Stimulated activated effector memory CD8-positive, alpha-beta T cell treated with anti-CD3 and anti-CD28 coated beads, Interleukin-12 subunit alpha, Interleukin-12 subunit beta, amount 100 ng/mL, for 72 hours (primary cell): ENCODE measurements around the gene DPYSL4.
A peak's percentile ranks its signal among the peaks of the same experiment; 100 is the strongest.

ENCODE experiments used
- ATAC-seq: fragments of 150-1000 bp; cut with Tn5 transposase; 2 replicates; pipeline ENCODE4 v1.10.0; 2021
- DNase-seq, 2 donors: peaks; one replicate each; pipeline ENCODE4 v3.0.0; 2021 to 2022; ENCODE audit warnings: low spot score in 2 of 2
- H3K27ac Mint-ChIP-seq: one replicate; pipeline ENCODE4 v1.8.0; 2022; ENCODE audit warnings: mild to moderate bottlenecking, mixed read lengths
- H3K36me3 Mint-ChIP-seq: one replicate; pipeline ENCODE4 v1.8.0; 2022; ENCODE audit warnings: mild to moderate bottlenecking, mixed read lengths
- H3K4me1 Mint-ChIP-seq: one replicate; pipeline ENCODE4 v1.8.0; 2022; ENCODE audit warnings: mixed read lengths
- H3K4me3 Mint-ChIP-seq: one replicate; pipeline ENCODE4 v1.8.0; 2022; ENCODE audit warnings: mild to moderate bottlenecking, mixed read lengths
- H3K9me3 Mint-ChIP-seq: one replicate; pipeline ENCODE4 v1.8.0; 2022; ENCODE audit warnings: mixed read lengths

Gene DPYSL4

GRCh38 chr10:132186488-132187429 is at the start of gene DPYSL4:
Gene DPYSL4 (plus strand): TSS chr10:132186948. CDS start chr10:132187064, 116 bp downstream.
- H3K9me3 Mint-ChIP-seq: no peaks in the 10 kb centered on the region
- peak; percentile 31 for ATAC-seq
- DNase-seq: no peak
- peak within 1 kb of the TSS; percentile 45 for H3K4me3 Mint-ChIP-seq
- no peak within 1 kb of the TSS for H3K27ac Mint-ChIP-seq
- peaks cover 7% of the 10 kb centered on the region for H3K4me1 Mint-ChIP-seq
- H3K36me3 Mint-ChIP-seq: no peaks in the 10 kb centered on the region

GRCh38 chr10:132137111-132138072 is 49.4 kb upstream of the DPYSL4 start:
- H3K4me3 Mint-ChIP-seq: no peak overlapping the region
- no peaks in the 10 kb centered on the region for H3K36me3 Mint-ChIP-seq
- no peaks in the 10 kb centered on the region for H3K4me1 Mint-ChIP-seq
- ATAC-seq (no peak), DNase-seq (no peak)
- no peak overlapping the region for H3K27ac Mint-ChIP-seq
- no peaks in the 10 kb centered on the region for H3K9me3 Mint-ChIP-seq

GRCh38 chr10:132138133-132138532 is 48.6 kb upstream of the DPYSL4 start:
- Mint-ChIP-seq H3K4me3 (no peak overlapping the region), H3K36me3 (no peaks in the 10 kb centered on the region), H3K27ac (no peak overlapping the region), H3K4me1 (no peaks in the 10 kb centered on the region), H3K9me3 (no peaks in the 10 kb centered on the region)
- DNase-seq: no peak
- ATAC-seq: no peak

GRCh38 chr10:132138596-132138995 is 48.2 kb upstream of the DPYSL4 start:
- no peak for DNase-seq

GRCh38 chr10:132139526-132139925 is 47.2 kb upstream of the DPYSL4 start:
- H3K36me3 Mint-ChIP-seq: no peaks in the 10 kb centered on the region
- H3K9me3 Mint-ChIP-seq: no peaks in the 10 kb centered on the region
- ATAC-seq (no peak), DNase-seq (no peak)
- H3K4me3 Mint-ChIP-seq: no peak overlapping the region
- H3K4me1 Mint-ChIP-seq: no peaks in the 10 kb centered on the region
- no peak overlapping the region for H3K27ac Mint-ChIP-seq

More at GRCh38 chr10:132138596-132138995, 48.2 kb upstream of the DPYSL4 start:
- Mint-ChIP-seq H3K9me3 (no peaks in the 10 kb centered on the region), H3K4me1 (no peaks in the 10 kb centered on the region), H3K27ac (no peak overlapping the region), H3K4me3 (no peak overlapping the region), H3K36me3 (no peaks in the 10 kb centered on the region)
- no peak for ATAC-seq

- Mint-ChIP-seq H3K4me1 (no peaks in the 10 kb centered on the region), H3K9me3 (no peaks in the 10 kb centered on the region), H3K27ac (no peak overlapping the region), H3K36me3 (no peaks in the 10 kb centered on the region), H3K4me3 (no peak overlapping the region)
- no peak for ATAC-seq
- no peak for DNase-seq
These were observed 46.4 kb upstream of the DPYSL4 start for GRCh38 chr10:132140167-132140925.

GRCh38 chr10:132141076-132141475 is 45.7 kb upstream of the DPYSL4 start:
- H3K9me3 Mint-ChIP-seq: no peaks in the 10 kb centered on the region
- DNase-seq (no peak), ATAC-seq (no peak)
- H3K4me1 Mint-ChIP-seq: no peaks in the 10 kb centered on the region
- no peak overlapping the region for H3K4me3 Mint-ChIP-seq
- no peak overlapping the region for H3K27ac Mint-ChIP-seq
- no peaks in the 10 kb centered on the region for H3K36me3 Mint-ChIP-seq

- Mint-ChIP-seq H3K27ac (no peak overlapping the region), H3K4me3 (no peak overlapping the region), H3K4me1 (no peaks in the 10 kb centered on the region), H3K36me3 (no peaks in the 10 kb centered on the region), H3K9me3 (no peaks in the 10 kb centered on the region)
- ATAC-seq (no peak), DNase-seq (no peak)
These were observed 45.0 kb upstream of the DPYSL4 start for GRCh38 chr10:132141526-132142395.

- Mint-ChIP-seq H3K4me1 (no peaks in the 10 kb centered on the region), H3K4me3 (no peak overlapping the region), H3K9me3 (no peaks in the 10 kb centered on the region), H3K36me3 (no peaks in the 10 kb centered on the region), H3K27ac (no peak overlapping the region)
- peak; percentile 66 for ATAC-seq
- DNase-seq: peak; percentile 50 to 75
These were observed 44.2 kb upstream of the DPYSL4 start for GRCh38 chr10:132142396-132143161.

GRCh38 chr10:132143162-132143561 is 43.6 kb upstream of the DPYSL4 start:
- H3K9me3 Mint-ChIP-seq: no peaks in the 10 kb centered on the region
- no peak overlapping the region for H3K27ac Mint-ChIP-seq
- no peak for ATAC-seq
- no peaks in the 10 kb centered on the region for H3K4me1 Mint-ChIP-seq
- DNase-seq: no peak
- no peaks in the 10 kb centered on the region for H3K36me3 Mint-ChIP-seq
- no peak overlapping the region for H3K4me3 Mint-ChIP-seq

GRCh38 chr10:132144086-132144485 is 42.7 kb upstream of the DPYSL4 start:
- no peak for DNase-seq
- no peaks in the 10 kb centered on the region for H3K9me3 Mint-ChIP-seq
- no peaks in the 10 kb centered on the region for H3K36me3 Mint-ChIP-seq
- no peaks in the 10 kb centered on the region for H3K4me1 Mint-ChIP-seq
- H3K4me3 Mint-ChIP-seq: no peak overlapping the region
- no peak for ATAC-seq
- no peak overlapping the region for H3K27ac Mint-ChIP-seq

- no peaks in the 10 kb centered on the region for H3K9me3 Mint-ChIP-seq
- H3K36me3 Mint-ChIP-seq: no peaks in the 10 kb centered on the region
- no peak overlapping the region for H3K4me3 Mint-ChIP-seq
- H3K4me1 Mint-ChIP-seq: no peaks in the 10 kb centered on the region
- H3K27ac Mint-ChIP-seq: no peak overlapping the region
- DNase-seq: no peak
- no peak for ATAC-seq
These were observed 41.7 kb upstream of the DPYSL4 start for GRCh38 chr10:132145002-132145401.

- Mint-ChIP-seq H3K4me3 (no peak overlapping the region), H3K9me3 (no peaks in the 10 kb centered on the region), H3K36me3 (no peaks in the 10 kb centered on the region), H3K27ac (no peak overlapping the region), H3K4me1 (no peaks in the 10 kb centered on the region)
- ATAC-seq (no peak), DNase-seq (no peak)
These were observed 41.1 kb upstream of the DPYSL4 start for GRCh38 chr10:132145521-132146185.
